GM21576 (cell line): ENCODE data around the gene BCDIN3D.

Source experiments
- ATAC-seq: cut with Tn5 transposase; IDR thresholded peaks from one replicate; pipeline ENCODE4 v1.9.1; 2021; ENCODE audit warnings: mild to moderate bottlenecking, moderate library complexity; ENCODE audit not compliant: unreplicated experiment

The BCDIN3D gene

DNA sequence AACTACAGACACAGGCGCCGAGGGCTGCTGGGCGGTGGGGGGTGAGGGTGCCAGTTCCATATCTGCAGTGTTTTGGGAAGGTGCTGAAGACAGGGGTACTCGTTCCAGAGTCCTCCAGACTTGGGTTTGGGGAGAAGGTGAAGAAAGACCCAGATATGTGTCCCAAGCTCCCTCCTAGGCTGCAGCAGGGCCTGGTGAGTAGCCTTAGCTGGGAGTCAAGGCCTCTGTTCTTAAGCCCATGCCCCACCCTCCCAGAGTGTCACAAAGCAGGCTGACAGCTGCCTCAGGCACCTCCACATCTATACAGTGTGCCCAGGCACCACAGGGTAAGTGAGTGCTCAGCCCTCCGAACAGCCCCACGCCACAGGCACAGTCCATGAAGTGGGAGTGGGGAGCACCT, 19.0 kb downstream of the BCDIN3D start:
- no peak for ATAC-seq

- ATAC-seq: no peak
Observed at GRCh38 chr12:49823350-49823749, 19.6 kb downstream of the BCDIN3D start.

GRCh38 chr12:49821373-49822287, 21.3 kb downstream of the BCDIN3D start:
- ATAC-seq: no peak

DNA sequence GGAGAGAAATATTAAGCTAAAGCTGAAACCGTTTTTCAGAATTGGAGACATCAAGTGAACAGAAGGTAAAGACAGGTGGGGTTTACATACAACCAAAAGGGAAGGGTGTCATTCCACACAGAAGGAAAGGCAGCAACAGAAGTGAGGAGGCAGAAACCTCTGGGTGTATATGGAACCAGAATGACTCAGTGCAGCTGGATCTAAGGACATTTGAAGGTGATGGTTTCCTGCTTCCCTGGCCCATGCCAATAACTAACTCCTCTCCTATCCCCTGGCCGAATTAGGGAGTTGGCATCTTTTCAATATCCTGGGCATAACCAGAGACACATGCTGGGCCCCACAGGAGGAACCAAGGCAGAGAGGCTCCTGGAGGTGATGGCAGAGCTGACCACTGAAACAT, 23.1 kb downstream of the BCDIN3D start:
- ATAC-seq: no peak

DNA sequence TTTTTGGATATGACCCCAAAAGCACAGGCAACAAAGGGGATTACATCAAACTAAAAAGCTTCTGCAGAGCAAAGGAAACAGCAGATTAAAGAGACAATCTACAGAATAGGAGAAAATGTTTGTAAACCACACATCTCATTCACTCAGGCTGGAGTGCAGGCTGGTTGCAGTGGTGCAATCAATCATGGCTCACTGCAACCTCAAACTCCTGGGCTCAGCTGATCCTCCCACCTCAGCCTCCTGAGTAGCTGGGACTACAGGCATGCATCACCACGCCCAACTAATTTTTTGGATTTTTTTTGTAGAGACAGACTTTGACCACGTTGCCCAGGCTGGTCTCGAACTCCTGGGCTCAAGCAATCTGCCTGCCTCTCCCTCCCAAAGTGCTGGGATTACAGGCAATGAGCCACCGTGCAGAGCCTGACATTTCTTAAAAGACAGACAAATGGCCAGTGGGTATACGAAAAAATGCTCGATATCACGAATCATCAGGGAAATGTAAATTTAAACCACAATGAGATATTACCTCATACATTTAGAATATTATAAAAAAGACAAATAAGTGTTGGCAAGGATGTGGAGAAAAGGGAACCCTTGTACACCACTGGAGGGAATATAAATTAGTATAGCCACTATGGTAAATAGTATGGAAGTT, 24.5 kb downstream of the BCDIN3D start:
- ATAC-seq: no peak

DNA sequence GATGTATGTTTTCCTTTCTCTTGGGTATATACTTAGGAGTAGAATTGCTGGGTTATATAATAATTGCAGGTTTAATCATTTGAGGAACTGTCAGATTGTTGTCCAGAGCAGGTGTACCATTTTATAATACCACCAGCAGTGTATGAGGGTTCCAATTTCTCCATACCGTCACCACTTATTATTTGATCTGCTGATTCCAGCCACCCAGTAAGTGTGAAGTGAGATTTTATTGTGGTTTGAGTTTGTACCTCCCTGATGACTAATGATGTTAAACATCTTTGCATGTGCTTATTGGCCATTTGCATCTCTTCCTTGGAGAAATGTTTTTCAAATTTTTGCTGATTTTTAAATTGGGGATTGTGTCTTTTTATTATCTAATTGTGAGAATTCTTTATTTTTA, 29.8 kb downstream of the BCDIN3D start:
- ATAC-seq: no peak

DNA sequence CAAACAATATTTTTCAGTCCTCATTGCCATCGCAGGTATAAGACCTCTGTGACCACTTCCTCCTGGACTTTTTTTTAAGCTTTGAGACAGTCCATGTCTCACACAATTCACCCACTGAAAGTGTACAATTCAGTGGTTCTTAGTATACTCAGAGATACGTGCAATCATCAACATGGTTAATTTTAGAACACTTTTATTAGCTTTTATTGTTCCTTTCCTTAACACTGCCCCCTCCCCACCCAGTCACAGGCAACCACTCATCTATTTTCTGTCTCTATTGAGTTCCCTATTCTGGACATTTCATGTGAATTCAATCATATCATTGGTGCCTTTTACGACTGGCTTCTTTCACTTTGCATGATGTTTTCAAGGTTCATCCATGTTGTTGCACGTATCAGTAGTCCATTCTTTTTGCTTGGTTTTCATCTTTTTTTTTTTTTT, 30.9 kb downstream of the BCDIN3D start:
- no peak for ATAC-seq

GRCh38 chr12:49811136-49811535, 31.8 kb downstream of the BCDIN3D start:
- no peak for ATAC-seq

- ATAC-seq: no peak
Observed at GRCh38 chr12:49809906-49810389, 33.0 kb downstream of the BCDIN3D start.

DNA sequence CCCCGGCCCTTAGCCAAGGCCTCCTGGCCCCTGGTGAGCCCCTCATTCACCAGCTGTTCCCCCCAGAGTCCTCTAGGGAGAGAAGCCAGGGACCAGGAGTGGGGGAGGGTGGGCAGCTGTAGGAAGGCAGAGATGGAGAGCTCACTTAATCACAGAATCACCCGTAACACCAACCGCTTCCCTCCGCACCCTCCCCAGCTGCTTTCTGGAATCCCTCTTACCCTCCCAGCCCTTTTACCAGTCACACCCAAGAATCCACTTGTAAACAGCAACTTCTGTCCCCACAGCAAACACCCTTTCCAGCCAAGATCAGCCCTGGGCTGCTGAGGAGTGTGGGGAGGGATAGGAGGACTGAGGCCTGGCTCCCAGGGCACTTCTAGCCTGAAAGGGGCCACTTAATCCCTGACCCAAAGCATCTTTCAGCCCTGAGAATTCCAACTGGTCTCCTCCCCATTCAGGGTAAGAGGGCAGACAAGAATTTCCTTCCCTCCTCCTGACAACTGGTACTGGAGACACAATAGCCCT, 33.5 kb downstream of the BCDIN3D start:
- ATAC-seq: no peak

- ATAC-seq: no peak
Observed at GRCh38 chr12:49808686-49809380, 34.1 kb downstream of the BCDIN3D start.

GRCh38 chr12:49807991-49808580, 34.8 kb downstream of the BCDIN3D start:
- ATAC-seq: no peak

DNA sequence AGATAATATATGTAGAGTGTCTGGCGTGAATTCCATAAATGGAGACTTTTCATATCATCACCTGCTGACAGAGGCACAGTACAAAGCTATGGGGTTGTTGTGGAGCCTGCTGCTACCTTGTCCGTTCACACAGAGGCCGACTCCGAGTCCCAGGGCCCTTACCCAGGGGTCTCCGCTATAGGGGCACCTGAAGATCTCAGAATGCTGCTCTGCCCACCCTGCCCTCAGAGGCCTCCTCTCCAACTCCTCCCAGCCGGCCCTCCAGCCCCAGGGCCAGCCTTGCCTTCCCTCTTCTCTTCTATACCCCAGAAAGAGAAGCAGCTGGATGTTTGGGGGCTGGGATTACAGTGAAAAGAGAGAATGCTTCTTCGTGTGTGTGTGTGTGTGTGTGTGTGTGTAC, 36.0 kb downstream of the BCDIN3D start:
- ATAC-seq: no peak

DNA sequence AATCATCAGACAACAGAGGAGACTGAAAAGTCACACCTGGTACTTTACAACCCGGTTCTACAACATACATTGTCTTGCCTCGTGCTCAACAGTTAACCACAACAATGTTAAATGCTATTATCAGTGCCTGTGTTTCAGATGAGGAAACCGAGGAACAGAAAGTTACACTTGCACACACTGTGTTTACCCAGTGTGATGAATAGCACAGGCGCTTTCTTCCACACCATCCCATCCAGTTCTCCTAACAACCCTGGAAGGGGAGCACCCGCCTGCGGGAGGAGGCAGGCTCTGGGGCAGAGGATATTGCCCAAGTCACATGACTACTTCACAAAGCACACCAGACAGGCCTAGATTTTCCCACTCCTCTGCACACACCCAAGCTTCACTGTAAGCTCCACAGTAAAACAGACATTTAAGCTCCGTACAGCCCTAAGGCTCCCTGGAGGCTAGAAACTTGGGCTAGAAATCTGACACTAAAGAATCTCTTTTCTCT, 36.5 kb downstream of the BCDIN3D start:
- ATAC-seq: no peak

GRCh38 chr12:49805409-49805808, 37.5 kb downstream of the BCDIN3D start:
- ATAC-seq: no peak

DNA sequence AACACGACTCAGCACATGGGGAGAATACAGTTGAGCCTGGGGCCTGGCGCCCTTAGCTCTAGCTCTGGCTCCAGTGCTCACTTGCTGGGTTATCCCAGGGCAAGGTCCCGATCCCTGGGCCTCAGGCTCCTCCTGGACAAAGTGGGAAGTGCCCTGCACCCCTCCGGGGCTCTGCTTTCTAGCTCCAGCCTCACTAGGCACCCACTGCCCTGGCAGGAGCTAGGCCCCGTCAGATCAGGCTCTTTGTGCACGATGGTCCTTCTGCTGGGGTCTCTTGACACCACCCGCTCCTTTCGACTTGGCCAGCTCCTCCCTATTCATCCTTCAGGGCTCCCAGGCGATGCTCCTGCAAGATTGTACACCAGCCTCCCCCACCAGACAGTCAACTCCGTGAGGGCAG, 38.1 kb downstream of the BCDIN3D start:
- ATAC-seq: no peak

DNA sequence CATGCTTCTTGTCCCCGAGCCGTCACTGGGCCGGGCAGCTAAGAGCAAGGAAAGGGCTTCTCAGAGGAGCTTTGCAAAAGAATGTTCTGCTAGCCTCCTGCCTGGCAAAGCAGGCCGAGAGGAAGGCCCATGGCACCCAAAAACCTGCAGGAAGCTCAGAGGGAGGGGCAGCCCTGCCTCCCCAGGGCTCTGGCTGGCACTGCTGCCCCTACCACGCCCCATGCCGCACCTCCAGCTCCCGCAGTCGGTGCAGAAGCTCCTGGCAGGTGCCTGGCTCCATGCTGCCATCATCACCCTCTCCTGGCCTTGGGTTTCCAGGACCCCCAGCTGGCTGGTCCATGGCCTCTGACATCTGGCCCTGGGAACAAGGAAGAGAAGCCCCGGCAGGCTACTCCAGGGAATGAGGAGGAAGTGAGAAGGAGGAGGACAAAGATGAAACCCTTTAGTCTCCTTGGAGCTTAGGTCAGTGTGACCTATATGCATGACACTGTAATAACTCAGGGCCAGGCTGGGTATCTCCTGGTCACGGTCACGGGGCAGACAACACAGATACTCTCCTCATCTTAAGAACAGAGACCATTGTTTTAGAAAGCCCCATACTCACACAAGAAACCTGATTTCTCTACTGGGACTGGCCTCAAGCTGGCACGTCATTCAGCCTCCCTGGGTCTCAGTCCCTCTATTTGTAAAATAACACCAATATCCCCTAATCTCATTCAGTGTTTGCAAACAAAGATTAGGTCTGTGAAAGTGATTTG, 39.0 kb downstream of the BCDIN3D start:
- no peak for ATAC-seq

- no peak for ATAC-seq
Observed at GRCh38 chr12:49801141-49802063, 41.5 kb downstream of the BCDIN3D start.
